CD14-positive monocyte (primary cell): Measurements from ENCODE around the gene C2CD4A. TPM values are rescaled to one million over a fixed set of nuclear protein-coding genes. Genes with fewer than 3 reads are reported as not detected.

Experiments used
- DNase-seq, 3 donors: peaks; one replicate each; pipeline ENCODE4 v3.0.0-alpha.2; 2011 to 2022
- H2AFZ ChIP-seq: 2 replicates; pipeline ENCODE4 v1.6.0; 2012; ENCODE audit warnings: mild to moderate bottlenecking, low read depth, low read length, inconsistent platforms; ENCODE audit not compliant: insufficient read depth, poor library complexity, severe bottlenecking
- H3K27ac ChIP-seq, 2 donors: 1 replicate in 1 of 2; 2 replicates in 1 of 2; pipeline ENCODE4 v1.5.1; 2012 to 2013; ENCODE audit warnings: low read length in 2 of 2, control low read depth in 1 of 2, inconsistent platforms in 1 of 2, low read depth in 1 of 2, mild to moderate bottlenecking in 1 of 2
- H3K27me3 ChIP-seq, 2 donors: one replicate each; pipeline versions ENCODE4 v1.6.0 to v1.6.1; 2011 to 2013; ENCODE audit warnings: low read length in 2 of 2; ENCODE audit not compliant: control insufficient read depth in 2 of 2, insufficient read depth in 2 of 2
- H3K36me3 ChIP-seq, 2 donors: replicated peaks in 1 of 2; 1 replicate in 1 of 2; 2 replicates in 1 of 2; pipeline versions ENCODE4 v1.5.1 to v1.6.1; 2012 to 2013; ENCODE audit warnings: low read length in 2 of 2, control low read depth in 1 of 2, inconsistent platforms in 1 of 2, mild to moderate bottlenecking in 1 of 2; ENCODE audit not compliant: insufficient read depth in 2 of 2, control insufficient read depth in 1 of 2
- H3K4me1 ChIP-seq, 2 donors: 1 replicate in 1 of 2; 2 replicates in 1 of 2; pipeline versions ENCODE4 v1.5.1 to v1.6.1; 2012 to 2013; ENCODE audit warnings: low read length in 2 of 2, control low read depth in 1 of 2, inconsistent platforms in 1 of 2, mild to moderate bottlenecking in 1 of 2, moderate library complexity in 1 of 2; ENCODE audit not compliant: insufficient read depth in 2 of 2, control insufficient read depth in 1 of 2
- H3K4me2 ChIP-seq: replicated peaks from 2 replicates; pipeline ENCODE3; 2012; ENCODE audit warnings: low read length, moderate library complexity, mild to moderate bottlenecking; ENCODE audit not compliant: poor library complexity, severe bottlenecking; ENCODE audit errors: extremely low read depth
- H3K4me3 ChIP-seq, 3 experiments: fragments of 200-600 bp in 1 of 3; sonication (generic) in 1 of 3; replicated peaks in 1 of 3; 1 replicate in 2 of 3; 2 replicates in 1 of 3; pipeline ENCODE4 v1.5.1; 2011 to 2013; ENCODE audit warnings: low read length in 3 of 3, mild to moderate bottlenecking in 3 of 3, control low read depth in 2 of 3, low read depth in 2 of 3, inconsistent platforms in 1 of 3, moderate library complexity in 1 of 3
- H3K79me2 ChIP-seq: 2 replicates; pipeline ENCODE4 v1.6.0; 2012; ENCODE audit warnings: mild to moderate bottlenecking, control low read depth, inconsistent platforms, low read length, moderate library complexity; ENCODE audit not compliant: insufficient read depth
- H3K9ac ChIP-seq: 2 replicates; pipeline ENCODE4 v1.6.0; 2017; ENCODE audit warnings: low read length, mild to moderate bottlenecking; ENCODE audit not compliant: insufficient read depth, poor library complexity, severe bottlenecking
- H3K9me3 ChIP-seq, 2 donors: replicated peaks in 1 of 2; 1 replicate in 1 of 2; 2 replicates in 1 of 2; pipeline versions ENCODE4 v1.5.1 to v1.6.1; 2012 to 2013; ENCODE audit warnings: low read length in 2 of 2, control low read depth in 1 of 2; ENCODE audit not compliant: control insufficient read depth in 1 of 2, insufficient read depth in 1 of 2
- H4K20me1 ChIP-seq: 2 replicates; pipeline ENCODE4 v1.6.0; 2012; ENCODE audit warnings: mild to moderate bottlenecking, low read length, control low read depth, moderate library complexity; ENCODE audit not compliant: insufficient read depth
- H3K27ac Mint-ChIP-seq, 7 donors: one replicate each; pipeline ENCODE4 v1.8.0; 2020; ENCODE audit warnings: mild to moderate bottlenecking in 7 of 7, mixed read lengths in 7 of 7, moderate library complexity in 6 of 7, inconsistent platforms in 2 of 7
- H3K27me3 Mint-ChIP-seq, 3 donors: one replicate each; pipeline ENCODE4 v1.8.0; 2021 to 2022; ENCODE audit warnings: low read depth in 3 of 3, mild to moderate bottlenecking in 3 of 3, mixed read lengths in 3 of 3, moderate library complexity in 3 of 3, inconsistent platforms in 1 of 3
- H3K36me3 Mint-ChIP-seq, 2 donors: one replicate each; pipeline ENCODE4 v1.8.0; 2020; ENCODE audit warnings: mixed read lengths in 2 of 2, inconsistent platforms in 1 of 2, mild to moderate bottlenecking in 1 of 2
- H3K4me1 Mint-ChIP-seq: one replicate; pipeline ENCODE4 v1.8.0; 2020; ENCODE audit warnings: mild to moderate bottlenecking, mixed read lengths
- H3K4me3 Mint-ChIP-seq, 2 donors: one replicate each; pipeline ENCODE4 v1.8.0; 2020; ENCODE audit warnings: mild to moderate bottlenecking in 2 of 2, mixed read lengths in 2 of 2, moderate library complexity in 1 of 2
- H3K9me3 Mint-ChIP-seq, 7 donors: one replicate each; pipeline ENCODE4 v1.8.0; 2020 to 2022; ENCODE audit warnings: mixed read lengths in 7 of 7, mild to moderate bottlenecking in 6 of 7, moderate library complexity in 6 of 7, inconsistent platforms in 2 of 7
- CTCF ChIP-seq: fragments of 200-600 bp; IDR thresholded peaks from one replicate; pipeline ENCODE4 v1.8.0; 2022; ENCODE audit warnings: antibody characterized with exemption, mild to moderate bottlenecking
- WGBS: methylation state at CpG from one replicate; pipeline ENCODE4 v1.1.5; 2013; ENCODE audit warnings: missing lambda C conversion rate; ENCODE audit not compliant: insufficient coverage; 5-methylcytosine and 5-hydroxymethylcytosine counted together
- intact Hi-C, 2 donors: fragments of 100-400 bp; cut with micrococcal nuclease; formaldehyde crosslinking; loops; one replicate each; pipeline versions ENCODE4 v1.15.0 to v1.15.1; 2023
- polyA plus RNA-seq, 3 donors: library from polyadenylated mRNA; depleted of rRNA in 1 of 3; unstranded in 2 of 3; stranded (reverse) in 1 of 3; fragments of 300-500 nt in 2 of 3; fragments of >200 nt in 1 of 3; fragmentation: Illumina TruSeq in 2 of 3; gene quantifications; 1 replicate in 2 of 3; 2 replicates in 1 of 3; pipeline ENCODE4 v1.2.3, GENCODE V29; 2012 to 2021

C2CD4A gene
- polyA plus RNA-seq, 3 donors = not detected

- H3K27me3 ChIP-seq = no peaks in the 10 kb centered on the region
- H3K36me3 Mint-ChIP-seq = no peaks in the 10 kb centered on the region
- H3K4me1 ChIP-seq = no peaks in the 10 kb centered on the region
- H3K79me2 ChIP-seq = no peaks in the 10 kb centered on the region
- no peak overlapping the region for H2AFZ ChIP-seq
- no peak overlapping the region for H3K4me2 ChIP-seq
- peaks cover 2 to 7% (median 2%) of the 10 kb centered on the region in 3 donors for H3K27me3 Mint-ChIP-seq
- no peak for TF ChIP-seq CTCF
- H3K36me3 ChIP-seq = no peaks in the 10 kb centered on the region
- WGBS = 50% methylated on average over 2 of the region's 2 CpGs
- H3K9me3 ChIP-seq = no peaks in the 10 kb centered on the region
- H3K9me3 Mint-ChIP-seq = peaks cover 0 to under 1% (median 0%) of the 10 kb centered on the region in 7 donors
- peak overlapping the region in 1 of 7 donors; percentile 32 for H3K27ac Mint-ChIP-seq
- H3K9ac ChIP-seq = no peak overlapping the region
- no peak overlapping the region for H3K4me3 ChIP-seq
- DNase-seq = no peak
- H3K4me3 Mint-ChIP-seq = no peak overlapping the region
- no peaks in the 10 kb centered on the region for H4K20me1 ChIP-seq
- intact Hi-C loops = no loop called here
- no peaks in the 10 kb centered on the region for H3K4me1 Mint-ChIP-seq
- no peak overlapping the region for H3K27ac ChIP-seq
Observed at GRCh38 chr15:62108411-62108810, 41.6 kb downstream of the C2CD4A start.

- H3K36me3 Mint-ChIP-seq = no peaks in the 10 kb centered on the region
- 100% methylated on average over 1 of the region's 1 CpG for WGBS
- Histone ChIP-seq H3K27ac (no peak overlapping the region), H3K4me3 (no peak overlapping the region), H3K79me2 (no peaks in the 10 kb centered on the region), H3K4me1 (no peaks in the 10 kb centered on the region), H3K4me2 (no peak overlapping the region), H3K9ac (no peak overlapping the region), H3K36me3 (no peaks in the 10 kb centered on the region), H4K20me1 (no peaks in the 10 kb centered on the region), H3K9me3 (no peaks in the 10 kb centered on the region), H2AFZ (no peak overlapping the region), H3K27me3 (no peaks in the 10 kb centered on the region)
- H3K27ac Mint-ChIP-seq = no peak overlapping the region
- H3K9me3 Mint-ChIP-seq = peaks cover 0 to 4% (median 0%) of the 10 kb centered on the region in 7 donors
- TF ChIP-seq CTCF = no peak
- H3K4me3 Mint-ChIP-seq = no peak overlapping the region
- intact Hi-C loops = no loop called here
- H3K4me1 Mint-ChIP-seq = no peaks in the 10 kb centered on the region
- peaks cover 2 to 7% (median 2%) of the 10 kb centered on the region in 3 donors for H3K27me3 Mint-ChIP-seq
- DNase-seq = no peak
Observed at GRCh38 chr15:62109437-62109836, 42.7 kb downstream of the C2CD4A start.
